ENCODE data around the gene CYB561A3.

CYB561A3 gene

DNA sequence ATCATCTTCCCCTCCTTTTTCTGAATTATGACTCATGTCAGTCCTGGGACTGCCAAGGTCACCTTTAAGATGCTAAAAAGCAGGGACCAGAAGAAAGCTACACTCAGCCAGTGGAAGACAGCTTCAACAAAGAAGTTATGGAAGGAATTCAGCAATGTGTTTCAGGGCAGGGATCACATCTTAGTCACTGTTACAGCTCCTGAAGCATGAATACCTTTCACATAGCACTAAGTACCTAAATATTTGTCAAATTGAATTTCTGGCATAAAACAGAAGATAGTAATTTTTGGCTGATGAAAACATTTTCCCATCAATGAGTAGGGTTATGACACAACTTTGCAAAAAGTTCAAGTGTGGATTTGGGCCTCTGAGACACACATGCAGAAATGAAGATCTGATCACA, 34.0 kb downstream of the CYB561A3 start:
- TF ChIP-seq, protein P1, sequence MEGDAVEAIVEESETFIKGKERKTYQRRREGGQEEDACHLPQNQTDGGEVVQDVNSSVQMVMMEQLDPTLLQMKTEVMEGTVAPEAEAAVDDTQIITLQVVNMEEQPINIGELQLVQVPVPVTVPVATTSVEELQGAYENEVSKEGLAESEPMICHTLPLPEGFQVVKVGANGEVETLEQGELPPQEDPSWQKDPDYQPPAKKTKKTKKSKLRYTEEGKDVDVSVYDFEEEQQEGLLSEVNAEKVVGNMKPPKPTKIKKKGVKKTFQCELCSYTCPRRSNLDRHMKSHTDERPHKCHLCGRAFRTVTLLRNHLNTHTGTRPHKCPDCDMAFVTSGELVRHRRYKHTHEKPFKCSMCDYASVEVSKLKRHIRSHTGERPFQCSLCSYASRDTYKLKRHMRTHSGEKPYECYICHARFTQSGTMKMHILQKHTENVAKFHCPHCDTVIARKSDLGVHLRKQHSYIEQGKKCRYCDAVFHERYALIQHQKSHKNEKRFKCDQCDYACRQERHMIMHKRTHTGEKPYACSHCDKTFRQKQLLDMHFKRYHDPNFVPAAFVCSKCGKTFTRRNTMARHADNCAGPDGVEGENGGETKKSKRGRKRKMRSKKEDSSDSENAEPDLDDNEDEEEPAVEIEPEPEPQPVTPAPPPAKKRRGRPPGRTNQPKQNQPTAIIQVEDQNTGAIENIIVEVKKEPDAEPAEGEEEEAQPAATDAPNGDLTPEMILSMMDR (IDR thresholded peaks at IDR 0.05; ENCODE audit: control insufficient read depth, extremely low read depth, insufficient read depth): no peak
- DNase-seq (ENCODE audit: low read depth): no peak
- no peak overlapping the region for H3K4me3 ChIP-seq (ENCODE audit: low read depth, low read length)

DNA sequence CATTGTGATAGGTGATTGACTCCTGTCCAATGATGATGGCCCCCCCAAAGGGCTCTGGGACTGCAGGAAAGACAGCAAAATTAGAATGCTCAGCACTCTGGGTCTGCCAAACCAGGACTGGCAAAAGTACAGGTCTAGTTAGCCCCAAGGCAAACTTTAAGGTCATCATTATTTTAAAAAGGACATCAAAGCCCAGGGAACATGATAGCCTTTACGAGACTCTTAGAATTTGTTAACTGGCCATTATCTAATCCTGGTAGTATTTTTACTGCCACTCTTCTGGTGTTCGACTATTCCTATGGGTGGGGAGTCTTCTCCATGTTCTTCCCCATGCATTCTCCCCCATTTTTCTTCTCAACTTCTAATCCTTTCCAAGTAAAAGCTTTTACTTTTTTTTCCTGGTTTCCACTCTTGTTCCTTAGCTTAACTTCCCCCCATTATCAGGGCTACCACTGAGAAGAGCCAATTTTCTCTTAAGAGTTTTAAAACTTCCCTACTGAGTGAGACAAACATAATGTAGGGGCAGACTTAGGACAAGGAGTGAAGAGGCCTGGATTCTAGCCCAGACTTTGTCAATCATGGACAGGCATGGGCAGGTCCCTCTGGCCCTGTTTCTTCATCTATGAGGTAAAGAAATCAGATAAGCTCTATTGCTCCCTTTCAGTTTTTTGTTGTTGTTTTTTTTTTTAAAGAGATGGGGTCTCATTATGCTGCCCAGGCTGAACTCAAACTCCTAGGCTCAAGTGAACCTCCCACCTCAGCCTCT, 35.9 kb downstream of the CYB561A3 start:
- DNase-seq (ENCODE audit: low read depth): peak; percentile 65
- TF ChIP-seq, protein P1 (IDR thresholded peaks at IDR 0.05; ENCODE audit: control insufficient read depth, extremely low read depth, insufficient read depth): no peak
- peak overlapping the region; percentile 24; the same call in 1 of the 2 replicates for H3K4me3 ChIP-seq (ENCODE audit: low read depth, low read length)

DNA sequence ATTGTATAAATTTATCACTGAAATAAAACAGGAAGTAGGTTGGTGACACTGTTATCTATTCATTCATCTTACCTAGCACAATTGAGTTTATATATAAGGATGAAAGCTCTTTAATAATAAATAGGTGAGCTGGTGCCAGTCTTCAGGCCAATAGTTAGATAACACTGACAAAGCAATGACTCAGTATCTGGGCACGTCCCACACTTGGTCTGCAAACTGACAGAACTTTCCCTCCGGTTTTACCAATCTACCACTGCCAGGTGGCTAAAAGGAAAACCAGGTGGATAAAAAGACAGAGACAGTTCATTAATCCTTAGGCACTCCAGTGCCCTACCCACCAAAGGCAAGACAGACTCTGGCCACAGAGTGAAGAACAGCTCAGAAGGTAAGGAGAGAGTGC, 46.4 kb downstream of the CYB561A3 start:
- DNase-seq (ENCODE audit: low read depth): no peak
- TF ChIP-seq, protein P1 (IDR thresholded peaks at IDR 0.05; ENCODE audit: control insufficient read depth, extremely low read depth, insufficient read depth): no peak
- no peak overlapping the region for H3K4me3 ChIP-seq (ENCODE audit: low read depth, low read length)

DNA sequence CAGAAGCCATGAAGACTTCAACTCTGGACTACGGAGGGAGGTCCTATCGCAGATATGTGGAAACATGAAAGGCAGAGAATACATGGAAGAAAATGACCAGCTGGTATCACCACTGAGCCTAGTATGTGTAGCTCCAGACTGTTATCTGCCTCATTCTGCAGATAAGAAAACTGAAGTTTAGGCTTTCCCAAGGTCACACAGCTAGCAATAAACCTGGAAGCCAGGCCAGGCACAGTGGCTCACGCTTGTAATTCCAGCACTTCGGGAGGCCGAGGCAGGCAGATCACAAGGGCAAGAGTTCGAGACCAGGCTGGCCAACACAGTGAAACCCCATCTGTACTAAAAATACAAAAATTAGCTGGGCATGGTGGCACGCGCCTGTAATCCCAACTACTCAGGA, 50.9 kb downstream of the CYB561A3 start:
- no peak for DNase-seq (ENCODE audit: low read depth)
- TF ChIP-seq, protein P1 (IDR thresholded peaks at IDR 0.05; ENCODE audit: control insufficient read depth, extremely low read depth, insufficient read depth): no peak
- H3K4me3 ChIP-seq (ENCODE audit: low read depth, low read length): no peak overlapping the region

DNA sequence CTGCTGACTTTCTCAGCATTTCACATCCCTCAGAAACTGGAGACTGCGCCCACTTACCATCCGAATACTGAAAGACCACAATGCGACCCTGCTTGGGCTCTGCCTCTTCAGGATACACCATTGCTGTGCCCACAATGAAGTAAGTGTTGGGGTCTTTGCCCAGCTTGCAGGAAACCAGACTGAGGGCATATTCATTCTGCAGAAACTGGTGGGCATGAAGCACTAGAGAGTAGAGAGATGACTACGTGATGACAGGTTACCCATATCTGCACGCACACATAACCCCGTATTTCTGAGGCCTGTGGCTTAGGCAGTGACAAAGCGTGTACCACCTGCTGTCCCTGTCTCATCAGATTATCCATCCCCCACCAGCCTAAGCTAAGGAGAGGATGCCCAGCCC, 51.9 kb downstream of the CYB561A3 start:
- no peak overlapping the region for H3K4me3 ChIP-seq (ENCODE audit: low read depth, low read length)
- no peak for DNase-seq (ENCODE audit: low read depth)
- TF ChIP-seq, protein P1 (IDR thresholded peaks at IDR 0.05; ENCODE audit: control insufficient read depth, extremely low read depth, insufficient read depth): no peak

DNA sequence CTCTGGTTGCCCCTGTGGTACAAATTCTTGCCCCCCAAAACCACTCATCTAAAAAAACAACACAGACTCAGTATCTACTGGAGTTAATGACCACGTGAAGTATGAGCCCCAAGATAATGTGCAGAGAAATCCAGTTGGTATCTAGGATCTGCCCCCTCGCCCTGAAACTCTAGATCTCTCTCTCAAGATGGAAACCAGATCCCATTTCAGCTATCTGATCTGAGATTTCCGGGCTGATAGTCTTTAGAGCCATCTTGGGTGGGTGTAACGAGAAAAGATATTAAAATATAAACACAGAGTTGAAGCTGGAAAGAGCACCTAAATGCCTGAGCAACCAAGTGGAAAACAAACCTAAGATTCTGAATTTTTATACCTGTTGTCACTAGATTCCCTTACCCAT, 52.5 kb downstream of the CYB561A3 start:
- TF ChIP-seq, protein P1 (IDR thresholded peaks at IDR 0.05; ENCODE audit: control insufficient read depth, extremely low read depth, insufficient read depth): no peak
- no peak for DNase-seq (ENCODE audit: low read depth)
- H3K4me3 ChIP-seq (ENCODE audit: low read depth, low read length): no peak overlapping the region

DNA sequence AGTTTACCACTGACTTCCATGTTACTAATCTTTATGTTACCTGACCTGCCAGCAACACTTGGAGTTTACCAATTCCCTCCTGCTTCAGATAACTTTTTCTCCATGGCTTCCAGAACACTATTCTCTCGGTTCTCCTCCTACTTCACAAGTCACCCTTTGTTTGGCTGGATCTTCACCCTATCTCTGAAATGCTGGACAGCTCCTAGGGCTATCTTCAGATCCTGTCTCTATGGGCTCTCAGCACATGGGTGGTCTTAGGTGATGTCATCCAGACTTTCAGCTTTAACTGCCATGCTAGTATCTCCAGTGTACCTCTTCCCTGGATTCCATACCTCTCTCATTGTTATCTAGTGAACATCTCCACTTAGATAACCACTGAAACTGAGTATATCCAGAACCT, 54.3 kb downstream of the CYB561A3 start:
- TF ChIP-seq, protein P1 (IDR thresholded peaks at IDR 0.05; ENCODE audit: control insufficient read depth, extremely low read depth, insufficient read depth): no peak
- H3K4me3 ChIP-seq (ENCODE audit: low read depth, low read length): no peak overlapping the region
- no peak for DNase-seq (ENCODE audit: low read depth)
